NCI-H1694 (cell line): ENCODE measurements around the gene RD3L.
"Not testable (repeated sequence)": the region's sequence is repeated elsewhere in the genome, so short reads cannot be mapped to it uniquely, and the experiment has no call there.

Experiments used
- DNase-seq: peaks from one replicate; lab custom pipeline; 2025; lab: John Stamatoyannopoulos, UW

The RD3L gene

GRCh38 chr14:103928011-103928890, 14.1 kb downstream of the RD3L start, which contains the start of gene TDRD9:
Gene TDRD9 (plus strand): TSS chr14:103928456. CDS start chr14:103928510, 54 bp downstream.
- DNase-seq = no peak

GRCh38 chr14:103927566-103927965, 14.8 kb downstream of the RD3L start:
- no peak for DNase-seq

GRCh38 chr14:103925316-103925715, 17.0 kb downstream of the RD3L start:
- DNase-seq = no peak

- DNase-seq = no peak
Observed at GRCh38 chr14:103923863-103924262, 18.5 kb downstream of the RD3L start.

- DNase-seq = not testable (repeated sequence)
Observed at GRCh38 chr14:103921855-103922200, 20.5 kb downstream of the RD3L start.

- peak; percentile 93 for DNase-seq
Observed at GRCh38 chr14:103920981-103921854, 21.1 kb downstream of the RD3L start.

GRCh38 chr14:103916636-103917262, 25.6 kb downstream of the RD3L start:
- DNase-seq = no peak

- DNase-seq = no peak
Observed at GRCh38 chr14:103915616-103916015, 26.7 kb downstream of the RD3L start.

- DNase-seq = no peak
Observed at GRCh38 chr14:103910984-103911383, 31.3 kb downstream of the RD3L start.

- DNase-seq = peak; percentile 99
Observed at GRCh38 chr14:103910262-103910935, 31.9 kb downstream of the RD3L start.

GRCh38 chr14:103909531-103910261, 32.6 kb downstream of the RD3L start:
- DNase-seq = peak; percentile 17

- DNase-seq = no peak
Observed at GRCh38 chr14:103908580-103908979, 33.7 kb downstream of the RD3L start.

- no peak for DNase-seq
Observed at GRCh38 chr14:103905842-103906456, 36.4 kb downstream of the RD3L start.

GRCh38 chr14:103904493-103905107, 37.7 kb downstream of the RD3L start:
- DNase-seq = no peak

GRCh38 chr14:103899833-103900232, 42.5 kb downstream of the RD3L start:
- DNase-seq = no peak

GRCh38 chr14:103899316-103899715, 43.0 kb downstream of the RD3L start:
- no peak for DNase-seq

- DNase-seq = no peak
Observed at GRCh38 chr14:103898711-103899110, 43.6 kb downstream of the RD3L start.

- no peak for DNase-seq
Observed at GRCh38 chr14:103898204-103898603, 44.1 kb downstream of the RD3L start.

- DNase-seq = no peak
Observed at GRCh38 chr14:103897075-103897947, 45.0 kb downstream of the RD3L start.
